Loucy (cell line): Measurements from ENCODE around the gene C1QL2.

Experiments
- H2AFZ ChIP-seq: fragments of 200-600 bp; sonication (generic); 2 replicates; pipeline ENCODE4 v1.6.0; 2016; ENCODE audit warnings: antibody characterized with exemption, mild to moderate bottlenecking, low read length, moderate library complexity
- H3F3A ChIP-seq: fragments of 200-600 bp; 2 replicates; pipeline ENCODE4 v1.6.0; 2016; ENCODE audit warnings: antibody characterized with exemption, low read depth, mild to moderate bottlenecking
- H3K27me3 ChIP-seq: fragments of 200-600 bp; sonication (generic); 2 replicates; pipeline ENCODE4 v1.6.1; 2014; ENCODE audit warnings: low read length, mild to moderate bottlenecking; ENCODE audit not compliant: insufficient read depth, poor library complexity, severe bottlenecking
- H3K36me3 ChIP-seq: fragments of 200-600 bp; sonication (generic); 2 replicates; pipeline ENCODE4 v1.6.1; 2016; ENCODE audit warnings: low read length; ENCODE audit not compliant: insufficient read depth
- H3K4me1 ChIP-seq: fragments of 200-600 bp; sonication (generic); 2 replicates; pipeline ENCODE4 v1.5.1; 2014; ENCODE audit warnings: low read length, mild to moderate bottlenecking; ENCODE audit not compliant: insufficient read depth, poor library complexity, severe bottlenecking
- H3K4me2 ChIP-seq: fragments of 200-600 bp; sonication (generic); 2 replicates; pipeline ENCODE4 v1.6.0; 2014; ENCODE audit warnings: antibody characterized with exemption, low read length, low read depth, mild to moderate bottlenecking; ENCODE audit not compliant: poor library complexity, severe bottlenecking
- H3K4me3 ChIP-seq: fragments of 200-600 bp; sonication (generic); 2 replicates; pipeline ENCODE4 v1.5.1; 2014; ENCODE audit warnings: low read length, mild to moderate bottlenecking, mixed read lengths; ENCODE audit not compliant: poor library complexity, severe bottlenecking
- H3K79me2 ChIP-seq: fragments of 200-600 bp; sonication (generic); 2 replicates; pipeline ENCODE4 v1.6.1; 2014; ENCODE audit warnings: low read length; ENCODE audit not compliant: insufficient read depth
- H3K9ac ChIP-seq: fragments of 200-600 bp; sonication (generic); 2 replicates; pipeline ENCODE4 v1.6.0; 2014; ENCODE audit warnings: mild to moderate bottlenecking, low read depth, low read length, moderate library complexity; ENCODE audit not compliant: poor library complexity, severe bottlenecking
- H3K9me2 ChIP-seq: fragments of 200-600 bp; sonication (generic); replicated peaks from 2 replicates; pipeline ENCODE4 v1.6.1; 2016; ENCODE audit warnings: low read depth, low read length, mixed read lengths
- H3K9me3 ChIP-seq: fragments of 200-600 bp; sonication (generic); 2 replicates; pipeline ENCODE4 v1.6.1; 2014; ENCODE audit warnings: mild to moderate bottlenecking, antibody characterized with exemption, low read length, low read depth; ENCODE audit not compliant: insufficient read depth
- H4K20me1 ChIP-seq: fragments of 200-600 bp; sonication (generic); 2 replicates; pipeline ENCODE4 v1.6.0; 2014; ENCODE audit warnings: antibody characterized with exemption, low read length, mild to moderate bottlenecking; ENCODE audit not compliant: insufficient read depth, poor library complexity, severe bottlenecking
- EZH2phosphoT487 ChIP-seq: fragments of 200-600 bp; IDR thresholded peaks from 2 replicates; pipeline ENCODE4 v1.6.1; 2018; ENCODE audit warnings: antibody characterized with exemption, mild to moderate bottlenecking, moderate library complexity, borderline replicate concordance
- TF ChIP-seq, protein P1 (sequence below): fragments of 200-600 bp; sonication (generic); conservative IDR thresholded peaks from 2 replicates; pipeline ENCODE4 v1.5.1; 2014; ENCODE audit warnings: mild to moderate bottlenecking, antibody characterized with exemption, low read length

Gene C1QL2

DNA sequence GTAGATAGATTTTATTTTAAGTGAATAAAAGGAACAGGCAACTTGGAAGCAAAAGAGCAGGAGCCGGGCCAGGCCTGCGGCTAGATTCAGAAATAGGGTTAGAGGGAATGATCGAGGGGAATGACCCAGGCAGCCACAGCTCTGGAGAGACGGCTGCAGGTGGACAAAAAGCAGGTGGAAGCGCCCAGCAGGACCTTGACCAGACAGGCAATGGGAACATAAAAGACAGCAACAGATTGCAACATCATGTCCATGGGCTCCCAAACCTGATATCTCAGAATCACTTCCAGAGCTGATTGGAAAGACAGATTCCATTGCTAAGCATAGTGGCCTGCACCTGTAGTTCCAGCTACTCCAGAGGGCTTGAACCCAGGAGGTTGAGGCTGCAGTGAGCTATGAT lies 36.5 kb upstream of the C1QL2 start:
- H3K4me2 ChIP-seq: no peak overlapping the region
- no peak for TF ChIP-seq EZH2phosphoT487
- TF ChIP-seq, protein P1, sequence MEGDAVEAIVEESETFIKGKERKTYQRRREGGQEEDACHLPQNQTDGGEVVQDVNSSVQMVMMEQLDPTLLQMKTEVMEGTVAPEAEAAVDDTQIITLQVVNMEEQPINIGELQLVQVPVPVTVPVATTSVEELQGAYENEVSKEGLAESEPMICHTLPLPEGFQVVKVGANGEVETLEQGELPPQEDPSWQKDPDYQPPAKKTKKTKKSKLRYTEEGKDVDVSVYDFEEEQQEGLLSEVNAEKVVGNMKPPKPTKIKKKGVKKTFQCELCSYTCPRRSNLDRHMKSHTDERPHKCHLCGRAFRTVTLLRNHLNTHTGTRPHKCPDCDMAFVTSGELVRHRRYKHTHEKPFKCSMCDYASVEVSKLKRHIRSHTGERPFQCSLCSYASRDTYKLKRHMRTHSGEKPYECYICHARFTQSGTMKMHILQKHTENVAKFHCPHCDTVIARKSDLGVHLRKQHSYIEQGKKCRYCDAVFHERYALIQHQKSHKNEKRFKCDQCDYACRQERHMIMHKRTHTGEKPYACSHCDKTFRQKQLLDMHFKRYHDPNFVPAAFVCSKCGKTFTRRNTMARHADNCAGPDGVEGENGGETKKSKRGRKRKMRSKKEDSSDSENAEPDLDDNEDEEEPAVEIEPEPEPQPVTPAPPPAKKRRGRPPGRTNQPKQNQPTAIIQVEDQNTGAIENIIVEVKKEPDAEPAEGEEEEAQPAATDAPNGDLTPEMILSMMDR: no peak
- no peaks in the 10 kb centered on the region for H3K79me2 ChIP-seq
- no peaks in the 10 kb centered on the region for H3K27me3 ChIP-seq
- H3K4me3 ChIP-seq: no peak overlapping the region
- H3K9me3 ChIP-seq: no peaks in the 10 kb centered on the region
- no peaks in the 10 kb centered on the region for H3K4me1 ChIP-seq
- H3K9me2 ChIP-seq: no peaks in the 10 kb centered on the region
- no peaks in the 10 kb centered on the region for H3K36me3 ChIP-seq
- H4K20me1 ChIP-seq: no peaks in the 10 kb centered on the region
- no peaks in the 10 kb centered on the region for H3F3A ChIP-seq
- H2AFZ ChIP-seq: no peak overlapping the region
- H3K9ac ChIP-seq: no peak overlapping the region

DNA sequence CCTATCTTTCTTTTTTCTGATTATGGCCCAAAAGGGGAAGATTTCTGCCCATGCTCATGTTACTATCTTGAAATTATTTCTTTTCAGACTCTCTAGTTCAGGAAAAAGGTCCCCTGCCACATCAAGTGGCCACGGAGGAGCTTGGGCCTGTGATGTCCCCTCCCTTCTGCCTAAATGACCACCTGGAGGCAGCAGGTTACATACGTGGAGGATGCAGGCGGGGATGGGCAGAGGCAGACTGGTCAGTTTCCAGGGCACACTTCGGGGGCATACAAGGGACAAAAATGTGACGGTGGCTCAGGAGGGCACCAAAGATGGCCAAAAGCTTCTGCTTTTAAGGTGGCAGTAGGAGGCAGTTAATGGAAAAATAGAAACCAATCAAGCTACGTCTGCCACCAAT lies 34.3 kb upstream of the C1QL2 start:
- no peaks in the 10 kb centered on the region for H4K20me1 ChIP-seq
- no peaks in the 10 kb centered on the region for H3K36me3 ChIP-seq
- no peaks in the 10 kb centered on the region for H3K4me1 ChIP-seq
- H3K9me2 ChIP-seq: no peaks in the 10 kb centered on the region
- H3K9ac ChIP-seq: no peak overlapping the region
- no peaks in the 10 kb centered on the region for H3K9me3 ChIP-seq
- no peak overlapping the region for H3K4me2 ChIP-seq
- no peaks in the 10 kb centered on the region for H3K79me2 ChIP-seq
- TF ChIP-seq EZH2phosphoT487: no peak
- TF ChIP-seq, protein P1: no peak
- no peaks in the 10 kb centered on the region for H3K27me3 ChIP-seq
- H3K4me3 ChIP-seq: no peak overlapping the region
- H3F3A ChIP-seq: no peaks in the 10 kb centered on the region
- no peak overlapping the region for H2AFZ ChIP-seq

DNA sequence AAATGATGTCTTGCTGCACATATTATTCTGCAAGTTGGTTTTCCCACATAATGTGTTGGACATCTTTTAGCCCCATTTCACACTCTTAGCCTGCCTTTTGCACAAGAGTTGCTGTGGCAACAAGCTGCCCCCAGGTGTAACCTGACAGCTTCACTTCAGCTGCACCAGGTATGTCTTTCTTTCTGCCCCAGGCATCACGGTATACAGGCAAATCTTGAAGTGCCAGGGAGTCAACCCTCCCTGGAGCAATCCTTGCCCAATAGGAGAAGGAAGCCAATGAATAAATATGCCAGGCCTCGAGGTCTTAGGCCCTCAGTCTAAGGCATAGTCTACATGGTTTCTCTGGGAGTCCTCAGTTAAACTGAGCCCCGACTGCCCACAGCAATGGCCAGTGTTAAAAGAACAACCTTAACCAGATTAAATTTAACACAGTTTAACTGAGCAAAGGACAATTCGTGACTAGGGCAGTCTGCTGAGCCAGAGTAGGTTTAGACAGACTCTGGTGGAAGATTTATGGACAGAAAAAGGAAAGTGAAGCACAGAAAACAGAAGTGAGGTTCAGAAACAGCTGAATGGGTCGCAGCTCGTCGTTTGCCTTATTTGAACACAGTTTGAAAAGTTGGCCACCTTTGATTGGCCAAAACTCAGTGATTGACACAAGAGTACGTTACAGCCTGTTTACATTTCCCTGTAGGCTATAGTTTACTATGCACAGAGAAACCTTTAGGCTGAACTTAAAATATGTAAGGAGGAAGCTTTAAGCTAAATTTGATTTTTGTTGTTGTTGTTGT lies 32.0 kb upstream of the C1QL2 start:
- no peaks in the 10 kb centered on the region for H3K27me3 ChIP-seq
- no peaks in the 10 kb centered on the region for H3K4me1 ChIP-seq
- no peaks in the 10 kb centered on the region for H3K9me2 ChIP-seq
- no peaks in the 10 kb centered on the region for H3K36me3 ChIP-seq
- H4K20me1 ChIP-seq: no peaks in the 10 kb centered on the region
- H3K9me3 ChIP-seq: no peaks in the 10 kb centered on the region
- no peaks in the 10 kb centered on the region for H3K79me2 ChIP-seq
- H3K9ac ChIP-seq: no peak overlapping the region
- no peaks in the 10 kb centered on the region for H3F3A ChIP-seq
- no peak overlapping the region for H3K4me2 ChIP-seq
- no peak overlapping the region for H3K4me3 ChIP-seq
- TF ChIP-seq EZH2phosphoT487: no peak
- TF ChIP-seq, protein P1: no peak
- no peak overlapping the region for H2AFZ ChIP-seq
